Common myeloid progenitor, CD34-positive (primary cell): ENCODE measurements around the gene H1-8.

Experiments used
- CTCF ChIA-PET: fragments of 350-600 bp; sonication (Branson Sonifier 250); formaldehyde crosslinking; loops from one replicate; lab custom pipeline; 2021; ENCODE audit warnings: antibody characterized with exemption; lab: Charles Lee
- POLR2A ChIA-PET: fragments of 350-600 bp; sonication (Branson Sonifier 250); formaldehyde crosslinking; loops from one replicate; lab custom pipeline; 2021; ENCODE audit warnings: antibody characterized with exemption; lab: Charles Lee
- DNase-seq, 3 donors: peaks; one replicate each; pipeline versions ENCODE4 v3.0.0 to v3.0.0-alpha.2; 2013
- H3K27ac ChIP-seq, 2 experiments: 1 replicate in 1 of 2; 2 replicates in 1 of 2; pipeline ENCODE4 v1.7.0; 2013; ENCODE audit warnings: inconsistent platforms in 2 of 2, low read length in 2 of 2, mild to moderate bottlenecking in 2 of 2, low read depth in 1 of 2, moderate library complexity in 1 of 2; ENCODE audit not compliant: severe bottlenecking in 2 of 2, insufficient read depth in 1 of 2, poor library complexity in 1 of 2
- H3K27me3 ChIP-seq, 5 experiments: replicated peaks in 2 of 5; 1 replicate in 3 of 5; 2 replicates in 2 of 5; pipeline versions ENCODE4 v1.6.1 to v1.7.0; 2013; ENCODE audit warnings: low read length in 4 of 5, mild to moderate bottlenecking in 2 of 5, moderate library complexity in 2 of 5, inconsistent platforms in 1 of 5; ENCODE audit not compliant: insufficient read depth in 5 of 5, control insufficient read depth in 4 of 5
- H3K36me3 ChIP-seq, 4 experiments: 1 replicate in 2 of 4; 2 replicates in 2 of 4; pipeline versions ENCODE4 v1.6.1 to v1.7.0; 2013; ENCODE audit warnings: low read length in 3 of 4, control low read depth in 1 of 4, mild to moderate bottlenecking in 1 of 4; ENCODE audit not compliant: control insufficient read depth in 4 of 4, insufficient read depth in 4 of 4
- H3K4me1 ChIP-seq, 4 experiments: 1 replicate in 3 of 4; 2 replicates in 1 of 4; pipeline versions ENCODE4 v1.6.1 to v1.7.1; 2013; ENCODE audit warnings: low read length in 3 of 4, mild to moderate bottlenecking in 3 of 4, control low read depth in 1 of 4, inconsistent platforms in 1 of 4, moderate library complexity in 1 of 4; ENCODE audit not compliant: control insufficient read depth in 4 of 4, insufficient read depth in 4 of 4; ENCODE audit errors: control extremely low read depth in 1 of 4
- H3K4me3 ChIP-seq, 7 experiments: 1 replicate in 4 of 7; 2 replicates in 3 of 7; pipeline versions ENCODE4 v1.5.1 to v1.7.0; 2013; ENCODE audit warnings: mild to moderate bottlenecking in 7 of 7, low read length in 6 of 7, moderate library complexity in 6 of 7, inconsistent platforms in 2 of 7, low read depth in 2 of 7, control low read depth in 1 of 7; ENCODE audit not compliant: insufficient read depth in 4 of 7, control insufficient read depth in 1 of 7; ENCODE audit errors: extremely low read depth in 1 of 7
- H3K9me3 ChIP-seq, 5 experiments: 1 replicate in 4 of 5; 2 replicates in 1 of 5; pipeline versions ENCODE4 v1.6.1 to v1.7.1; 2013; ENCODE audit warnings: low read length in 4 of 5, mild to moderate bottlenecking in 2 of 5, inconsistent platforms in 1 of 5, low read depth in 1 of 5, moderate library complexity in 1 of 5; ENCODE audit not compliant: control insufficient read depth in 4 of 5, insufficient read depth in 2 of 5; ENCODE audit errors: control extremely low read depth in 1 of 5
- WGBS: methylation state at CpG from one replicate; pipeline ENCODE4 v1.1.5; 2013; ENCODE audit not compliant: insufficient coverage; 5-methylcytosine and 5-hydroxymethylcytosine counted together

H1-8 gene

GRCh38 chr3:129575233-129575996 is 32.4 kb downstream of the H1-8 start:
- H3K27ac ChIP-seq, result peak overlapping the region in 1 of 2 experiments; percentile 54
- POLR2A ChIA-PET, result interaction anchor here (1.4 to 1.6 kb wide), 2 partner anchors 17 to 30 kb away, joined by 4 to 5 read pairs; no protein-coding TSS in a partner anchor
- H3K36me3 ChIP-seq, result peaks cover 0 to 72% (median 40%) of the 10 kb centered on the region in 4 experiments
- WGBS, result 96% methylated on average over 15 of the region's 19 CpGs
- peaks cover 0 to 53% (median 49%) of the 10 kb centered on the region in 4 experiments for H3K4me1 ChIP-seq
- no peak overlapping the region for H3K4me3 ChIP-seq
- no peaks in the 10 kb centered on the region for H3K27me3 ChIP-seq
- CTCF ChIA-PET, result interaction anchor here (1.3 to 10.7 kb wide), 5 partner anchors 18 to 85 kb away, joined by 4 to 158 read pairs (median 5); partner anchors contain the start of gene PLXND1
- no peak for DNase-seq
- H3K9me3 ChIP-seq, result no peaks in the 10 kb centered on the region

GRCh38 chr3:129575997-129576384 is 33.0 kb downstream of the H1-8 start:
- Histone ChIP-seq H3K27ac (peak overlapping the region in 1 of 2 experiments; percentile 54), H3K4me1 (peaks cover 0 to 59% (median 50%) of the 10 kb centered on the region in 4 experiments), H3K4me3 (no peak overlapping the region), H3K27me3 (no peaks in the 10 kb centered on the region), H3K9me3 (no peaks in the 10 kb centered on the region), H3K36me3 (peaks cover 0 to 72% (median 38%) of the 10 kb centered on the region in 4 experiments)
- CTCF ChIA-PET, result interaction anchor here (0.7 to 10.7 kb wide), 9 partner anchors 17 to 86 kb away, joined by 3 to 158 read pairs (median 4); partner anchors contain the start of gene PLXND1
- WGBS, result 79% methylated on average over 10 of the region's 10 CpGs
- POLR2A ChIA-PET, result interaction anchor here (1.0 to 3.4 kb wide), 4 partner anchors 12 to 50 kb away, joined by 3 to 11 read pairs (median 4); no protein-coding TSS in a partner anchor
- DNase-seq, result no peak

GRCh38 chr3:129576514-129577352 is 33.8 kb downstream of the H1-8 start:
- Histone ChIP-seq H3K4me1 (peaks cover 0 to 59% (median 50%) of the 10 kb centered on the region in 4 experiments), H3K36me3 (peaks cover 0 to 72% (median 34%) of the 10 kb centered on the region in 4 experiments), H3K4me3 (peak overlapping the region in 5 of 7 experiments; percentile 15 to 68 (median 25)), H3K27me3 (no peaks in the 10 kb centered on the region), H3K27ac (peak overlapping the region; percentile 54 to 63), H3K9me3 (no peaks in the 10 kb centered on the region)
- WGBS, result 41% methylated on average over 12 of the region's 18 CpGs
- ChIA-PET POLR2A (interaction anchor here (0.6 to 3.4 kb wide), 8 partner anchors 12 to 340 kb away, joined by 3 to 11 read pairs (median 4); no protein-coding TSS in a partner anchor), CTCF (interaction anchor here (0.7 to 10.7 kb wide), 13 partner anchors 14 to 137 kb away, joined by 3 to 158 read pairs (median 4); partner anchors contain the start of genes IFT122, MBD4 and PLXND1)
- DNase-seq, result peak; percentile 81 to 96 (median 93)

- H3K27ac ChIP-seq, result peak overlapping the region in 1 of 2 experiments; percentile 86
- H3K4me3 ChIP-seq, result peak overlapping the region in 4 of 7 experiments; percentile 17 to 68 (median 40)
- no peaks in the 10 kb centered on the region for H3K9me3 ChIP-seq
- no peaks in the 10 kb centered on the region for H3K27me3 ChIP-seq
- peaks cover 0 to 72% (median 31%) of the 10 kb centered on the region in 4 experiments for H3K36me3 ChIP-seq
- peak in 1 of 3 donors; percentile 55 for DNase-seq
- ChIA-PET POLR2A (interaction anchor here (0.6 to 3.4 kb wide), 9 partner anchors 9 to 41 kb away, joined by 3 to 11 read pairs (median 4); no protein-coding TSS in a partner anchor), CTCF (interaction anchor here (0.8 to 10.7 kb wide), 8 partner anchors 11 to 194 kb away, joined by 3 to 158 read pairs (median 4); partner anchors contain the start of genes IFT122, MBD4 and PLXND1)
- H3K4me1 ChIP-seq, result peaks cover 0 to 59% (median 50%) of the 10 kb centered on the region in 4 experiments
- 28% methylated on average over 11 of the region's 17 CpGs for WGBS
These were observed 34.4 kb downstream of the H1-8 start for GRCh38 chr3:129577366-129577765.

DNA sequence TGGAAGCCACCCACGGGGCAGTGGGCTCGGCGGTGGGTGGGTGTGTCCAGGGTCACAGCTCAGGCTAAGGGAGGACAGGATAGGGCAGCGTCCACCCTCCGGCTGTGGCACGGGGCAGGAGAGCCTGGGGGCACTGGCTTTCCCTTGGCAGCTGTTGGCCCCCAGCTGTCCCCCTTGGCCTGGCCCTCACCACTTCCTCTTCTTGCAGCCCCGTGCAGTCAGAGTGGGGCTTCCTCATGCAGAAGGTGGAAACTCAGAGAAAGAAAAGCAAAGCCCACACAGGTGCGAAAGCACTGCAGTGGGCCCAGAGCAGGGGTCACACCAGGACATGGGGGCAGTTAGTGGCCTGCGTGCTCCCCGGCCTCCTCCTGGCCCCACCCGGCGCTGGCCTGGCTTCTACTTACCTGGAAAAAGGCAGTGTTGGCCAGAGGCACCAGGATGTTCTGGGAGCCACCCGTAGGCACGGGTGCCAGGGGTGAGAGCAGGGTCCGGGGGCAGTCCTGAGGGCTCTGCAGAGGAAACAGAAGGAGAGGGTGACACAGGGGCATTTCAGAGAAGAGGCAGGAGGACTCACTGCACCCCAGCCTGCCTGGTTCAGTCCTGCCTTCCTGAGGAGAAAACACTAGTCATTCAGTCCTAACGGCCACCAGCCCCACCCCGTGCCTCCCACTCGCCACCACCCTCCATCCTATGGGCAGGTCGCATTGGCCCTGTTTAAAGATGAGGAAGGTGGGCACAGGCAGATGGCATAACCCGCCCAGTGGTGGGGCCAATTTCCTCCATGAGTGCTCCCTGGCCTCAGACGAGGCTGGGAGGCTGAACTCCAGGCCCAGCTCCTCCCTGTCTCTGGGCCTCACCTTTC is 35.2 kb downstream of the H1-8 start:
- H3K27ac ChIP-seq, result peak overlapping the region; percentile 64 to 86
- H3K4me3 ChIP-seq, result peak overlapping the region in 4 of 7 experiments; percentile 17 to 68 (median 40)
- H3K27me3 ChIP-seq, result no peaks in the 10 kb centered on the region
- peak; percentile 73 to 98 (median 96) for DNase-seq
- H3K9me3 ChIP-seq, result no peaks in the 10 kb centered on the region
- under 1% methylated on average over 13 of the region's 21 CpGs for WGBS
- peaks cover 0 to 72% (median 31%) of the 10 kb centered on the region in 4 experiments for H3K36me3 ChIP-seq
- ChIA-PET POLR2A (interaction anchor here (0.6 to 3.4 kb wide), 9 partner anchors 10 to 40 kb away, joined by 3 to 11 read pairs (median 4); no protein-coding TSS in a partner anchor), CTCF (interaction anchor here (0.6 to 10.7 kb wide), 8 partner anchors 11 to 195 kb away, joined by 3 to 158 read pairs (median 4); partner anchors contain the start of genes IFT122, MBD4 and PLXND1)
- H3K4me1 ChIP-seq, result peaks cover 0 to 59% (median 53%) of the 10 kb centered on the region in 4 experiments
